SU-DHL-6 (cell line): ENCODE results near the gene FAM177B.

Experiments
- EZH2phosphoT487 ChIP-seq: fragments of 200-600 bp; sonication (generic), shearing (Covaris generic); conservative IDR thresholded peaks from 2 replicates; pipeline ENCODE4 v1.6.1; 2018; ENCODE audit warnings: mild to moderate bottlenecking, antibody characterized with exemption, low read length, moderate library complexity, mixed read lengths
- TF ChIP-seq, protein P1 (sequence below): fragments of 200-600 bp; sonication (generic); IDR thresholded peaks from one replicate; pipeline ENCODE4 v1.5.1; 2017; ENCODE audit warnings: antibody characterized with exemption, mild to moderate bottlenecking, low read length, moderate library complexity; ENCODE audit not compliant: insufficient read depth, poor library complexity, severe bottlenecking

DNA sequence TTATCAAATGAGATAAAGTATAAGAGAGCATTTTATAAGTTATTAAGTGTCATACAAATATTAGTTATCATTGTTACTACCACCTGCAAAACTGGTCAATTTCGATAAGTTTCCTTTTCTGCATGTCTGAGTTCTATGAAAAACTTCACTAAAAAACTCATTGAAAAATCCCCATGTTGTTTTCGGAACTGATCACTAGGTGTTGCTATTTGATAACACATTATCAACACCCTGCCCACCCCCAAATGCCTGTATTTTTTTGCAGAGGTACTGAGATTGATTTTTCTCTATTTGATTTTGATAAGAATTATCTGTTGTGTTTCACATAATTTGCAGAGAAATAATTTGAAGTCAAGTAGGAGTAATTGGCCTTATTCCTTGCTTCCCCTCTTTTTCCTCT lies 55.7 kb downstream of the FAM177B start:
- TF ChIP-seq, protein P1, sequence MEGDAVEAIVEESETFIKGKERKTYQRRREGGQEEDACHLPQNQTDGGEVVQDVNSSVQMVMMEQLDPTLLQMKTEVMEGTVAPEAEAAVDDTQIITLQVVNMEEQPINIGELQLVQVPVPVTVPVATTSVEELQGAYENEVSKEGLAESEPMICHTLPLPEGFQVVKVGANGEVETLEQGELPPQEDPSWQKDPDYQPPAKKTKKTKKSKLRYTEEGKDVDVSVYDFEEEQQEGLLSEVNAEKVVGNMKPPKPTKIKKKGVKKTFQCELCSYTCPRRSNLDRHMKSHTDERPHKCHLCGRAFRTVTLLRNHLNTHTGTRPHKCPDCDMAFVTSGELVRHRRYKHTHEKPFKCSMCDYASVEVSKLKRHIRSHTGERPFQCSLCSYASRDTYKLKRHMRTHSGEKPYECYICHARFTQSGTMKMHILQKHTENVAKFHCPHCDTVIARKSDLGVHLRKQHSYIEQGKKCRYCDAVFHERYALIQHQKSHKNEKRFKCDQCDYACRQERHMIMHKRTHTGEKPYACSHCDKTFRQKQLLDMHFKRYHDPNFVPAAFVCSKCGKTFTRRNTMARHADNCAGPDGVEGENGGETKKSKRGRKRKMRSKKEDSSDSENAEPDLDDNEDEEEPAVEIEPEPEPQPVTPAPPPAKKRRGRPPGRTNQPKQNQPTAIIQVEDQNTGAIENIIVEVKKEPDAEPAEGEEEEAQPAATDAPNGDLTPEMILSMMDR = peak; percentile 26
- TF ChIP-seq EZH2phosphoT487 = no peak
